ENCODE results near the gene RNU5D-1. TPM values are rescaled to one million over a fixed set of nuclear protein-coding genes. Genes with fewer than 3 reads are reported as not detected.

RNU5D-1 gene
- total and polyA plus RNA-seq, 10 of the 15 experiments (the other 5 are each of a cell fraction or from before 2014, with no cell fraction given), result not detected

DNA sequence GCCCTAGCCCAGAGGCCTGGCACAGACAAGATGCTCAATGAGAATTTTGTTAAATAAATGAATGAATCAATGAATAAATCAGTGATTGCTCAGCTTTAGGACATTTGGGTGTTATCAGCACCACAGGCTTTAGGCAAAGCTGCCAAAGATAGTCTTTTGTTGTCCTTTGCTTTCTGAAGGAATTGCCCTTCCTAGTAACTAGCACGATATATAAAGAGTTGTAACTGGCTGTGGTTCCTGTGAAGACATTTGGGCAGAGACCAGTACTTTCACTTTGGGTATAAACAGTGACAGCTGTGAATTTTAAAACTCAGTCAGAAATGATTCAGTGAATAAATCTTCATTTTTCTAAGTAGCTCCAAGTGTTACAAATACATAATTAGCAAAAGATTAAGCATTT is 13.3 kb downstream of the RNU5D-1 start (continued):
- TF ChIP-seq MEF2A (IDR thresholded peaks at IDR 0.05; ENCODE audit: insufficient read depth, low read depth, low read length), result no peak

DNA sequence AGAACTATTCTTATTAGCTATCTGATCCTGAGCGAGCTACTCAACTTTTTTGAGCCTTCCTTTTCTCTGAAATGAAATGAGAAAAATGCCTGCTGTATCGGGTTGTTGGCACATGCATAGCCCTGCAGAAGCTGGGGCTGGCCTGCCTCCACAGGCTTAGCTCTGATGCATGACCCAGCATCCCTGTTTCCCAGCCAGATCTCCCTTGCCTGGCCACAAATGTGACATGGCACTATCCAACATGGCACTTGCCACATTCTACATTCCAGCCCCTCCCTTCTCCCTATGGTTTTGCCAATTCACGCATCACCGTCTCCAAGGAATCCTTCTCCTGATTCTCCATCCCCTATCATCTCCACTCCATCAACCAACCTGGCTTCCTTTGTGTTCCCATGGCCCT is 13.8 kb downstream of the RNU5D-1 start:
- H3K36me3 ChIP-seq (ENCODE audit: control insufficient read depth in 2 of 2, insufficient read depth in 2 of 2, low read length in 1 of 2), result no peaks in the 10 kb centered on the region
- no peak overlapping the region for H2AFZ ChIP-seq (ENCODE audit: control insufficient read depth, low read depth, low read length)
- FAIRE-seq (no peak), ATAC-seq (no peak), DNase-seq (ENCODE audit: low read depth, low spot score) (no peak)
- WGBS (ENCODE audit: insufficient coverage, insufficient replicate concordance, low lambda C conversion rate, missing lambda C conversion rate), result 90% methylated on average over 4 of the region's 4 CpGs
- H3K27me3 ChIP-seq (replicated peaks in 1 of 2; ENCODE audit: control insufficient read depth in 2 of 2, insufficient read depth in 2 of 2, low read length in 1 of 2), result no peaks in the 10 kb centered on the region
- no peak overlapping the region for H3K9ac ChIP-seq (ENCODE audit: control insufficient read depth, insufficient read depth, low read length)
- in situ Hi-C loops (cut with MboI), result loop anchor here (5.0 kb wide), 1 partner anchor 585 kb away; no protein-coding TSS in a partner anchor
- peak overlapping the region; percentile 49; the same call in 1 of the 2 replicates for H3K27ac ChIP-seq (ENCODE audit: control insufficient read depth, insufficient read depth)
- H3K9me3 ChIP-seq (replicated peaks; ENCODE audit: control insufficient read depth, insufficient read depth, low read length), result no peaks in the 10 kb centered on the region
- SMC1A ChIA-PET (ENCODE audit: uncharacterized antibody, unreplicated experiment), result interaction anchor here (0.8 to 9.8 kb wide), 11 partner anchors 10 to 585 kb away, joined by 3 to 73 read pairs (median 5); partner anchors contain the start of genes PLK3, RNU5D-1 and UROD
- H3K4me3 ChIP-seq, result no peak overlapping the region
- H4K20me1 ChIP-seq (ENCODE audit: control insufficient read depth, insufficient read depth), result no peaks in the 10 kb centered on the region
- BruUV-seq (replicated peaks), result no TSS peak
- CTCF ChIA-PET, result interaction anchor here (0.6 to 12.6 kb wide), 8 partner anchors 9 to 582 kb away, joined by 3 to 175 read pairs (median 6); partner anchors contain the start of genes BEST4 and RNU5D-1
- no peaks in the 10 kb centered on the region for H3K79me2 ChIP-seq (ENCODE audit: control insufficient read depth, insufficient read depth, low read length)
- intact Hi-C loops (cut with micrococcal nuclease; ENCODE audit: unreplicated experiment), result no loop called here
- H3K4me2 ChIP-seq (ENCODE audit: control insufficient read depth, insufficient read depth), result peak overlapping the region; percentile 31
- POLR2A ChIA-PET, result interaction anchor here (0.6 to 9.8 kb wide), 6 partner anchors 9 to 294 kb away, joined by 3 to 110 read pairs (median 4); partner anchors contain the start of genes HECTD3 and RNU5D-1
- RAD21 ChIA-PET (ENCODE audit: unreplicated experiment), result interaction anchor here (1.0 to 2.6 kb wide), 5 partner anchors 13 to 774 kb away, joined by 3 to 11 read pairs (median 3); partner anchors contain the start of genes RNU5D-1 and TESK2
- H3K4me1 ChIP-seq (ENCODE audit: control insufficient read depth, insufficient read depth, low read length), result peaks cover 56% of the 10 kb centered on the region
- no peak for TF ChIP-seq NFXL1 (IDR thresholded peaks at IDR 0.05; ENCODE audit: borderline replicate concordance)
- TF ChIP-seq RUNX3 (IDR thresholded peaks at IDR 0.05; ENCODE audit: low read length), result no peak
- no peak for TF ChIP-seq SP1 (IDR thresholded peaks at IDR 0.05; ENCODE audit: low read depth, low read length)
- no peak for TF ChIP-seq POU2F2 (IDR thresholded peaks at IDR 0.05; ENCODE audit: borderline replicate concordance, low read depth, low read length)
- no peak for TF ChIP-seq ZNF274 (IDR thresholded peaks at IDR 0.05; ENCODE audit: insufficient read depth, insufficient read length)
- TF ChIP-seq WRNIP1 (IDR thresholded peaks at IDR 0.05; ENCODE audit: borderline replicate concordance, low read depth, low read length), result no peak
- TF ChIP-seq CHD4 (IDR thresholded peaks at IDR 0.05), result no peak
- no peak for TF ChIP-seq MEF2A (IDR thresholded peaks at IDR 0.05; ENCODE audit: insufficient read depth, low read depth, low read length)
- TF ChIP-seq ATF7 (IDR thresholded peaks at IDR 0.05; ENCODE audit: low read depth), result no peak
- no peak for TF ChIP-seq MYB (IDR thresholded peaks at IDR 0.05; ENCODE audit: borderline replicate concordance, low read depth, low read length)
- TF ChIP-seq, protein P1, sequence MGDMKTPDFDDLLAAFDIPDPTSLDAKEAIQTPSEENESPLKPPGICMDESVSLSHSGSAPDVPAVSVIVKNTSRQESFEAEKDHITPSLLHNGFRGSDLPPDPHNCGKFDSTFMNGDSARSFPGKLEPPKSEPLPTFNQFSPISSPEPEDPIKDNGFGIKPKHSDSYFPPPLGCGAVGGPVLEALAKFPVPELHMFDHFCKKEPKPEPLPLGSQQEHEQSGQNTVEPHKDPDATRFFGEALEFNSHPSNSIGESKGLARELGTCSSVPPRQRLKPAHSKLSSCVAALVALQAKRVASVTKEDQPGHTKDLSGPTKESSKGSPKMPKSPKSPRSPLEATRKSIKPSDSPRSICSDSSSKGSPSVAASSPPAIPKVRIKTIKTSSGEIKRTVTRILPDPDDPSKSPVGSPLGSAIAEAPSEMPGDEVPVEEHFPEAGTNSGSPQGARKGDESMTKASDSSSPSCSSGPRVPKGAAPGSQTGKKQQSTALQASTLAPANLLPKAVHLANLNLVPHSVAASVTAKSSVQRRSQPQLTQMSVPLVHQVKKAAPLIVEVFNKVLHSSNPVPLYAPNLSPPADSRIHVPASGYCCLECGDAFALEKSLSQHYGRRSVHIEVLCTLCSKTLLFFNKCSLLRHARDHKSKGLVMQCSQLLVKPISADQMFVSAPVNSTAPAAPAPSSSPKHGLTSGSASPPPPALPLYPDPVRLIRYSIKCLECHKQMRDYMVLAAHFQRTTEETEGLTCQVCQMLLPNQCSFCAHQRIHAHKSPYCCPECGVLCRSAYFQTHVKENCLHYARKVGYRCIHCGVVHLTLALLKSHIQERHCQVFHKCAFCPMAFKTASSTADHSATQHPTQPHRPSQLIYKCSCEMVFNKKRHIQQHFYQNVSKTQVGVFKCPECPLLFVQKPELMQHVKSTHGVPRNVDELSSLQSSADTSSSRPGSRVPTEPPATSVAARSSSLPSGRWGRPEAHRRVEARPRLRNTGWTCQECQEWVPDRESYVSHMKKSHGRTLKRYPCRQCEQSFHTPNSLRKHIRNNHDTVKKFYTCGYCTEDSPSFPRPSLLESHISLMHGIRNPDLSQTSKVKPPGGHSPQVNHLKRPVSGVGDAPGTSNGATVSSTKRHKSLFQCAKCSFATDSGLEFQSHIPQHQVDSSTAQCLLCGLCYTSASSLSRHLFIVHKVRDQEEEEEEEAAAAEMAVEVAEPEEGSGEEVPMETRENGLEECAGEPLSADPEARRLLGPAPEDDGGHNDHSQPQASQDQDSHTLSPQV (IDR thresholded peaks at IDR 0.05), result no peak
- no peak for TF ChIP-seq MYC (IDR thresholded peaks at IDR 0.05; ENCODE audit: insufficient read depth, insufficient read length, insufficient replicate concordance, low read length, severe bottlenecking)
- TF ChIP-seq, protein P2, sequence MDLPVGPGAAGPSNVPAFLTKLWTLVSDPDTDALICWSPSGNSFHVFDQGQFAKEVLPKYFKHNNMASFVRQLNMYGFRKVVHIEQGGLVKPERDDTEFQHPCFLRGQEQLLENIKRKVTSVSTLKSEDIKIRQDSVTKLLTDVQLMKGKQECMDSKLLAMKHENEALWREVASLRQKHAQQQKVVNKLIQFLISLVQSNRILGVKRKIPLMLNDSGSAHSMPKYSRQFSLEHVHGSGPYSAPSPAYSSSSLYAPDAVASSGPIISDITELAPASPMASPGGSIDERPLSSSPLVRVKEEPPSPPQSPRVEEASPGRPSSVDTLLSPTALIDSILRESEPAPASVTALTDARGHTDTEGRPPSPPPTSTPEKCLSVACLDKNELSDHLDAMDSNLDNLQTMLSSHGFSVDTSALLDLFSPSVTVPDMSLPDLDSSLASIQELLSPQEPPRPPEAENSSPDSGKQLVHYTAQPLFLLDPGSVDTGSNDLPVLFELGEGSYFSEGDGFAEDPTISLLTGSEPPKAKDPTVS (IDR thresholded peaks at IDR 0.05; ENCODE audit: low read depth, low read length), result no peak
- TF ChIP-seq GABPA (IDR thresholded peaks at IDR 0.05; ENCODE audit: low read depth), result no peak
- no peak for TF ChIP-seq CEBPB (IDR thresholded peaks at IDR 0.05; ENCODE audit: borderline replicate concordance in 1 of 2, low read depth in 2 of 2, low read length in 2 of 2)
- no peak for TF ChIP-seq POLR2AphosphoS2 (IDR thresholded peaks at IDR 0.05; ENCODE audit: low read depth, low read length)
